Epidermal melanocyte (primary cell): ENCODE data around the gene SF3A1.

ENCODE experiments used
- DNase-seq: peaks from one replicate; pipeline ENCODE4 v3.0.0; 2011; ENCODE audit warnings: low spot score; ENCODE audit not compliant: insufficient read length

Gene SF3A1

GRCh38 chr22:30386960-30387827 lies 30.5 kb upstream of the SF3A1 start, which contains the start of gene RNF215:
TSS of gene RNF215 (minus strand) at chr22:30387411. CDS start at chr22:30387313, 98 bp downstream.
- DNase-seq: peak; percentile 89

- DNase-seq: no peak
Observed at GRCh38 chr22:30386608-30386959, 29.9 kb upstream of the SF3A1 start.

GRCh38 chr22:30385942-30386341 lies 29.2 kb upstream of the SF3A1 start:
- no peak for DNase-seq

GRCh38 chr22:30383061-30383460 lies 26.4 kb upstream of the SF3A1 start:
- DNase-seq: no peak

- DNase-seq: no peak
Observed at GRCh38 chr22:30382340-30382739, 25.6 kb upstream of the SF3A1 start.

GRCh38 chr22:30381264-30381663 lies 24.6 kb upstream of the SF3A1 start:
- no peak for DNase-seq

- no peak for DNase-seq
Observed at GRCh38 chr22:30380011-30380410, 23.3 kb upstream of the SF3A1 start.

- no peak for DNase-seq
Observed at GRCh38 chr22:30375312-30375849, 18.7 kb upstream of the SF3A1 start.

GRCh38 chr22:30373331-30374325 lies 16.9 kb upstream of the SF3A1 start:
- DNase-seq: no peak

GRCh38 chr22:30372915-30373314 lies 16.2 kb upstream of the SF3A1 start:
- no peak for DNase-seq

- no peak for DNase-seq
Observed at GRCh38 chr22:30371981-30372380, 15.3 kb upstream of the SF3A1 start.

- DNase-seq: no peak
Observed at GRCh38 chr22:30371321-30371720, 14.6 kb upstream of the SF3A1 start.

- DNase-seq: no peak
Observed at GRCh38 chr22:30370641-30371230, 14.0 kb upstream of the SF3A1 start.

- no peak for DNase-seq
Observed at GRCh38 chr22:30368420-30368819, 11.7 kb upstream of the SF3A1 start.

- no peak for DNase-seq
Observed at GRCh38 chr22:30365891-30366290, 9.2 kb upstream of the SF3A1 start.

GRCh38 chr22:30362651-30363281 lies 6.1 kb upstream of the SF3A1 start:
- no peak for DNase-seq

- no peak for DNase-seq
Observed at GRCh38 chr22:30361916-30362650, 5.4 kb upstream of the SF3A1 start.

GRCh38 chr22:30358541-30358940 lies 1.8 kb upstream of the SF3A1 start:
- no peak for DNase-seq

- DNase-seq: no peak
Observed at GRCh38 chr22:30357650-30358215, 1.0 kb upstream of the SF3A1 start.

GRCh38 chr22:30357236-30357570 lies 509 bp upstream of the SF3A1 start:
- no peak for DNase-seq
